GM12891 (cell line): ENCODE data around the gene ASB4.

Experiments used
- POLR2A ChIP-seq: IDR thresholded peaks from 2 replicates; pipeline ENCODE4 v1.6.1; 2011; ENCODE audit warnings: low read depth, low read length, control low read depth
- POLR2AphosphoS5 ChIP-seq: IDR thresholded peaks from 2 replicates; pipeline ENCODE4 v1.6.1; 2011; ENCODE audit warnings: low read depth, low read length, control low read depth
- SPI1 ChIP-seq: IDR thresholded peaks from 2 replicates; pipeline ENCODE4 v1.6.1; 2011; ENCODE audit warnings: low read depth, low read length, control low read depth

DNA sequence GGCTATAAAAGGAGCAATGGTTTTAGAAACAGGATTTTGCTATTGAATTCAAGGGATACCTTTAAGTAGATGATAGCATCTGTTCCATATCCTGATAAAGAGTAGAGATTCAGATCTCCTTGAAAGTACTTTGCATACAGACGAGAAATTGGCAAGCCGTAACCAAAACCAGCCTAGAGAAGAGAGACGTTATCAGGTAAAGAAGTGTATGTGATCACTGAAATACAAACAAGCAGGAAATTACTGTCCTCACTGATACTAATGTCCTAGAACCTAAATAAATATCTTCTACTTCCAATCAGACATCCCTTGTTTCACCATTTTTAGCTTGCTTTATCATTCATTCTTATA lies 101.2 kb downstream of the ASB4 start:
- no peak for TF ChIP-seq POLR2A
- TF ChIP-seq POLR2AphosphoS5 = no peak
- no peak for TF ChIP-seq SPI1
